ENCODE measurements around the gene CLOCK. TPM values are rescaled to one million over a fixed set of nuclear protein-coding genes. Genes with fewer than 3 reads are reported as not detected.

Gene CLOCK
- total and polyA plus RNA-seq, 9 of the 15 experiments (the other 6 are each of a cell fraction or from before 2014, with no cell fraction given), result 3.7 to 14.4 (median 9.4) TPM

GRCh38 chr4:55545641-55546505 lies 836 bp downstream of the CLOCK start (continued):
- TF ChIP-seq PPARD (CRISPR knock-in tag; IDR thresholded peaks at IDR 0.05) (no peak), ZNF3 (CRISPR knock-in tag; IDR thresholded peaks at IDR 0.05) (no peak), NFE2 (IDR thresholded peaks at IDR 0.05; ENCODE audit: low read depth) (no peak), NRF1 (conservative IDR thresholded peaks at IDR 0.05 in 1 of 2, IDR thresholded peaks at IDR 0.05 in 1 of 2) (peak; percentile 54 to 56), ZNF165 (CRISPR knock-in tag; IDR thresholded peaks at IDR 0.05; ENCODE audit: borderline replicate concordance) (no peak), FOXP1 (CRISPR knock-in tag; IDR thresholded peaks at IDR 0.05) (no peak), ZEB2 (IDR thresholded peaks at IDR 0.05) (peak; percentile 69), ZC3H4 (CRISPR knock-in tag; IDR thresholded peaks at IDR 0.05; ENCODE audit: borderline replicate concordance) (no peak), CAMTA2 (CRISPR knock-in tag; conservative IDR thresholded peaks at IDR 0.05) (no peak), GMEB1 (CRISPR knock-in tag; IDR thresholded peaks at IDR 0.05) (peak; percentile 62), POLR2G (IDR thresholded peaks at IDR 0.05; ENCODE audit: low read depth, low read length) (peak; percentile 89), HMGN3 (IDR thresholded peaks at IDR 0.05; ENCODE audit: borderline replicate concordance, extremely low read depth, insufficient read length, low read depth, low read length) (peak; percentile 89), SNAPC5 (CRISPR knock-in tag; IDR thresholded peaks at IDR 0.05) (no peak)
- TF ChIP-seq, protein P1, sequence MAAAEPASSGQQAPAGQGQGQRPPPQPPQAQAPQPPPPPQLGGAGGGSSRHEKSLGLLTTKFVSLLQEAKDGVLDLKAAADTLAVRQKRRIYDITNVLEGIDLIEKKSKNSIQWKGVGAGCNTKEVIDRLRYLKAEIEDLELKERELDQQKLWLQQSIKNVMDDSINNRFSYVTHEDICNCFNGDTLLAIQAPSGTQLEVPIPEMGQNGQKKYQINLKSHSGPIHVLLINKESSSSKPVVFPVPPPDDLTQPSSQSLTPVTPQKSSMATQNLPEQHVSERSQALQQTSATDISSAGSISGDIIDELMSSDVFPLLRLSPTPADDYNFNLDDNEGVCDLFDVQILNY (CRISPR knock-in tag; IDR thresholded peaks at IDR 0.05), result no peak
- TF ChIP-seq, protein P2, sequence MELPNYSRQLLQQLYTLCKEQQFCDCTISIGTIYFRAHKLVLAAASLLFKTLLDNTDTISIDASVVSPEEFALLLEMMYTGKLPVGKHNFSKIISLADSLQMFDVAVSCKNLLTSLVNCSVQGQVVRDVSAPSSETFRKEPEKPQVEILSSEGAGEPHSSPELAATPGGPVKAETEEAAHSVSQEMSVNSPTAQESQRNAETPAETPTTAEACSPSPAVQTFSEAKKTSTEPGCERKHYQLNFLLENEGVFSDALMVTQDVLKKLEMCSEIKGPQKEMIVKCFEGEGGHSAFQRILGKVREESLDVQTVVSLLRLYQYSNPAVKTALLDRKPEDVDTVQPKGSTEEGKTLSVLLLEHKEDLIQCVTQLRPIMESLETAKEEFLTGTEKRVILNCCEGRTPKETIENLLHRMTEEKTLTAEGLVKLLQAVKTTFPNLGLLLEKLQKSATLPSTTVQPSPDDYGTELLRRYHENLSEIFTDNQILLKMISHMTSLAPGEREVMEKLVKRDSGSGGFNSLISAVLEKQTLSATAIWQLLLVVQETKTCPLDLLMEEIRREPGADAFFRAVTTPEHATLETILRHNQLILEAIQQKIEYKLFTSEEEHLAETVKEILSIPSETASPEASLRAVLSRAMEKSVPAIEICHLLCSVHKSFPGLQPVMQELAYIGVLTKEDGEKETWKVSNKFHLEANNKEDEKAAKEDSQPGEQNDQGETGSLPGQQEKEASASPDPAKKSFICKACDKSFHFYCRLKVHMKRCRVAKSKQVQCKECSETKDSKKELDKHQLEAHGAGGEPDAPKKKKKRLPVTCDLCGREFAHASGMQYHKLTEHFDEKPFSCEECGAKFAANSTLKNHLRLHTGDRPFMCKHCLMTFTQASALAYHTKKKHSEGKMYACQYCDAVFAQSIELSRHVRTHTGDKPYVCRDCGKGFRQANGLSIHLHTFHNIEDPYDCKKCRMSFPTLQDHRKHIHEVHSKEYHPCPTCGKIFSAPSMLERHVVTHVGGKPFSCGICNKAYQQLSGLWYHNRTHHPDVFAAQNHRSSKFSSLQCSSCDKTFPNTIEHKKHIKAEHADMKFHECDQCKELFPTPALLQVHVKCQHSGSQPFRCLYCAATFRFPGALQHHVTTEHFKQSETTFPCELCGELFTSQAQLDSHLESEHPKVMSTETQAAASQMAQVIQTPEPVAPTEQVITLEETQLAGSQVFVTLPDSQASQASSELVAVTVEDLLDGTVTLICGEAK (IDR thresholded peaks at IDR 0.05), result peak; percentile 91
- TF ChIP-seq, protein P2 (CRISPR knock-in tag; IDR thresholded peaks at IDR 0.05), result no peak

Data from K562 (cell line).